GM19099 (cell line): ENCODE measurements around the gene CGB1.

ENCODE experiments used
- POLR2A ChIP-seq: IDR thresholded peaks from 3 replicates; pipeline ENCODE4 v1.6.1; 2011; ENCODE audit warnings: low read depth; ENCODE audit not compliant: insufficient read length; ENCODE audit errors: extremely low read depth

The CGB1 gene

DNA sequence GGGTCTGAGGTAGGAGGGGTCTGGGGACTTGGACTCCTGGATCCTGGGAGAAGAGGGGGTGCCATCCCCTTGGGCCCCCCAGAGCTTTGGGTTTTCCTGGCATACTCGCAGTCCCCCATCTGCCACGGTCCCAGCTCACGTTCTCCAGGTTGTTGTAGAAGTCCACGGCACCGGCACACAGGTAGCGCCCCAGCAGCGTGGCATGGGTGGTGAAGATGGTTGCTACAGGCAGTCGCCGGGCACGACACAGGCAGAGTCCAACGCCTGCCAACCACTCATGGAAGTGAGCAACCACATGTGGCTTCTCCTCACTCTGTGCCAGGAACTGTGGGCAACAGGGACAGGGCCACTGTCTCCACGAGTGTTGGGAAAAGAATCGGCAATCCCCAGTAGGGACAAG lies 51.0 kb downstream of the CGB1 start:
- no peak for TF ChIP-seq POLR2A
